Mononuclear cell (primary cell): ENCODE measurements around the gene SLC5A12. TPM values are rescaled to one million over a fixed set of nuclear protein-coding genes. Genes with fewer than 3 reads are reported as not detected.

Experiments used
- H3K27me3 ChIP-seq: 2 replicates; pipeline ENCODE4 v1.6.0; 2011; ENCODE audit warnings: low read length, control low read depth; ENCODE audit not compliant: insufficient read depth
- H3K4me1 ChIP-seq: 2 replicates; pipeline ENCODE4 v1.5.1; 2011; ENCODE audit warnings: mild to moderate bottlenecking, low read length, control low read depth; ENCODE audit not compliant: insufficient read depth
- H3K4me3 ChIP-seq: 2 replicates; pipeline ENCODE4 v1.5.1; 2011; ENCODE audit warnings: mild to moderate bottlenecking, low read length, moderate library complexity
- H3K9me3 ChIP-seq: 2 replicates; pipeline ENCODE4 v1.5.1; 2011; ENCODE audit warnings: low read depth, mild to moderate bottlenecking, control low read depth, low read length
- total RNA-seq: library from RNA; depleted of rRNA; stranded (reverse); fragments of >200 nt; gene quantifications from one replicate; pipeline ENCODE4 v1.2.3, GENCODE V29; 2012

The SLC5A12 gene
- total RNA-seq, 1 donor: not detected

DNA sequence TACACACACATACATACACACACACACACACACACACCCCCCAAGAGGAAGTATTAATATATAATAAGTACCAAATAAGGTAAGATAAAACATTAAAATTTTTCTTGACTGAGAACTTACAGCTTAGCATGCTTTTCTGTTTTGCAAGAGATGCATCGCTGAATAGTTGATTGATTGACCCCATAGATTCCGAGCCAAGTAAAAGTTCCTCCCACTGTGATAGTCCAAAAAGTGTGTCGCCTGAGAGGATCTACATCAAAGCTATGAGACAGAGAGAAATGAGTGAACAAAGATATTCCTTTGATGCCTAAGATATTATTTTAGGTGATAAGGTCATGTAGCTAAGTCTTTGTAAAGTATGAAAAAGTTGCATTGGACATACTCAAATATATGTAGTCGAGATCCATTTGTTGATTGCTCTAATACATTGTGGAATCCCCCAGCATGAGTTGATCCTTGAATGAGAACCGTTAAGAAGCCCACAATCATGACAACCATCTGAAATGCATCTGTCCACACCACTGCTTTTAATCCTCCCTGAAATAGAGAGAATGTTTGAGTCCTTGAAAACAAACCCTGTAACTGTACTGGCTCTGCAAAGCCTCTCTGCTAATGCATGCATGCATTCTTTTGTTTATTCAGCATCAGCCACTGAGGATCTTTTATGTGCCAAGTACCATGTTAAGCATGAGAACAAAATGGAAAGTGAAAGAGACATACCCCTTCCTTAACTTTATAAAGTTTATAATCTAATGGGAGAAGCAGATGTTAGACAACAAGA, 18.3 kb downstream of the SLC5A12 start:
- H3K9me3 ChIP-seq: no peaks in the 10 kb centered on the region
- H3K4me1 ChIP-seq: no peaks in the 10 kb centered on the region
- H3K27me3 ChIP-seq: no peaks in the 10 kb centered on the region
- no peak overlapping the region for H3K4me3 ChIP-seq

DNA sequence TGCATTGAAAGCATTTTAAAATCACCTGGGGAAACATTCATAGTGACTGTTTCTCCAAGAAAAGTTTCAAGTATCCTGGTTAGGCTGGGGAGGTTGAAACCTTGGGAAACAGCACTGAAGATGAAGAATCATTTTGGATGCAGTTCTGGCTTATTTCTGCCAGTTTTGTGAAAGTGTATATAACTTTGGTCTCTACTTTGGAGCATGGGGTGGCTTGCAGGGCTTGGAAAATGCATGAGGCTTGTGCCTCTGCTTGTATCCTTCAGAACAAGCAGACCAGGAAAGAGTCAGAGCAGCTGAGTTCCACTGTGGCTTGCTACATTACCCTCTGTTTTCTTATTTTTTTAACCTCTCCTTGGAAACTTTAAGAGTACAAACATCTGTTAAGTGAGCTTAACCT, 19.5 kb downstream of the SLC5A12 start:
- no peaks in the 10 kb centered on the region for H3K4me1 ChIP-seq
- H3K4me3 ChIP-seq: no peak overlapping the region
- H3K9me3 ChIP-seq: no peaks in the 10 kb centered on the region
- H3K27me3 ChIP-seq: no peaks in the 10 kb centered on the region

DNA sequence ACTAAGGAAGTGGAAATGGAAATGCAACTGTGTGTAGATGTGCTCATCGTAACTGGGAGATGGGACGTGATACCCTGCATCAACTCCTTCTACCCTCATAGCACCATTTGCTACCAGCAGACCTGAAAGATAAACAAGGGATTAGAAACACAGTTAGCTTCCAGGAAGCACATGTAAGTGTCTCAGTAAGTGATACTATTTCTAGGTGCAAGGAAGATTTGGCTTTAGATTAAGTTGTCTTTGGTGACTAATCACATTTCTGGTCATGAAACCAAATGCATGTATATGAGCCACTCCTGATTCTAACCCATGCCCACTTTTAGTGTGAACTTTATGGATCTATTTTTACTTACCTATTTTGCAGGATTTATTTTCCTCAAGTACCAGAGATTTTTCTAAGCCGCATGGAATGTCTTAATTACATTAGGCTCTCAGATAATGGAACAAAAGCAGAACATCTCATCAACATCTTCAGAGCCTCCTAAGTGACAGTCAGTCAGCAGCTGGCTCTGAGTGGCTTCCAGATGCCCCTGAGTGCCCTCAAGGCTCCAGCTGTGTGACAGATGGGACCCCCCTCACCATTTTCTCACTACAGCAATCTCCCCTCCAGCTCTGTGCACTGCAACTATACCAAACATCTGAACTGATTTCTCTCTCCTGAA, 21.2 kb downstream of the SLC5A12 start:
- Histone ChIP-seq H3K4me1 (no peaks in the 10 kb centered on the region), H3K4me3 (no peak overlapping the region), H3K9me3 (no peaks in the 10 kb centered on the region), H3K27me3 (no peaks in the 10 kb centered on the region)

DNA sequence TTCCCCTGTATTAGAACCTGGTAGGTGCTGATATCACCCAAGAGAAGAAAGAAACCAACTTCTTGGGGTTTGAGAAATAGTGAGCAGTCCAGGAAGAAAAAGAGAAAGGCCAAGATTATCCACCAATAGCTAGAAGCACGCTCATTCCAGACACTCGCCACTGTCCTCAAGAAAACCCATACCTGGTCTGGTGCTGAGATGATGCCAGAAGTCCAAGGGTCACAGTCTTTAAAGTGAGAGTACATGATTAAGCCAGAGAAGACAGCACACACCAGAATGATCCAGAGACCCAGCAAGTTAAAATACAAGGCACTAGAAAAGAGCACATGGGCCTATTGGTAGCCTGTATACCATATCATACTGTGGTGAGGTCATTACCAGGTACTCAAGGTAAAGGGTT, 23.6 kb downstream of the SLC5A12 start:
- Histone ChIP-seq H3K9me3 (no peaks in the 10 kb centered on the region), H3K4me1 (no peaks in the 10 kb centered on the region), H3K27me3 (no peaks in the 10 kb centered on the region), H3K4me3 (no peak overlapping the region)

DNA sequence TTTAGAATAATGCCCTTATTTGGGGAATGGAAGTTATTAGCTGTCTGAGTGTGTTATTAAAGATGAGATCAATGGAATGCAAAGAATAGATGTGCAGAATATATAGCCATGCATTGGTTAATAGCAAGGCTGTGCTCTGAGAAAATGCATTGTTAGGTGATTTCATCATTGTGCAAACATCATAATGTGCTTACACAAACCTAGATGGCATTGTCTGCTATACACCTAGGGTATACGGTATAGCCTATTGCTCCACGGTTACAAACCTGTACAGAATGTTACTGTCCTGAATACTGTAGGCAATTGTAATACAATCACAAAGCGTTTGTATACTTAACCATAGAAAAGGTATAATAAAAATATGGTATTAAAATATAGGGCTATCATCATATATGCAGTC, 25.5 kb downstream of the SLC5A12 start:
- no peaks in the 10 kb centered on the region for H3K4me1 ChIP-seq
- no peaks in the 10 kb centered on the region for H3K27me3 ChIP-seq
- H3K9me3 ChIP-seq: no peaks in the 10 kb centered on the region
- H3K4me3 ChIP-seq: no peak overlapping the region

DNA sequence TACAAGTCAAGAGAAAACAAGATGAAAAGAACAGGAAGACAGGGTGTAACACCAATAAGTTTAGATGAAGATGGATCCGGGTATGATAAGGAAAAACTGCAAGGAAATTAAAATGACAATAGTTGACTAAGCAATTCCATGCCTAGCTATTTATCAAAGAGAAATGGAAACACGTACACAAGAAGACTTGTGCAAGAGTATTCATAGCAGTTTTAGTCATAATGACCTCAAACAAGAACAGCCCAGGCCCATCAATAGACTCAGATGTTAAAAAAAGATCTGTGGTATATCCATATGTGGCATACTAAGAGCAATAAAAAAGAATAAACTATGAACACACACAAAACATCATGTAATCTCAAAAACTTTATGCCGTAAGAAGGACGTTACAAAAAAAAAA, 33.2 kb downstream of the SLC5A12 start:
- Histone ChIP-seq H3K4me3 (no peak overlapping the region), H3K4me1 (no peaks in the 10 kb centered on the region), H3K9me3 (no peaks in the 10 kb centered on the region), H3K27me3 (no peaks in the 10 kb centered on the region)

DNA sequence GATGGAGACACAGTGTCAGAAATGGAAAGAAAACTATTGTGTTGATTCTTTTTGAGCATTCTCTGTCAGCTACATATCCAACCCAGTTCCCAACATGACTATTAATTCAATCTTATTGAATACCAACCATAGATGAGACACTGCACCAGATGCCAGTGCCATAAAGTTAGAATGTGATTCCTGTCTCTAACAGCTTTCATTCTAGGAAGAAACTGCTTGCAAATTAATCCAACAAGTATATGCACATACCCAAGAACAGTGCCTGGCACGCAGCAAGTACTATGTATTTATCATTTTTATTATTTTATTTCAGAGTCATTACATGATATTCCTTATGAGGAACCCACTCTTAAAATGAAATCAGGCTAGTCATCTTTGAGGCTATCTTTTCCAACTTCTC, 34.5 kb downstream of the SLC5A12 start:
- no peaks in the 10 kb centered on the region for H3K9me3 ChIP-seq
- H3K4me1 ChIP-seq: no peaks in the 10 kb centered on the region
- no peak overlapping the region for H3K4me3 ChIP-seq
- H3K27me3 ChIP-seq: no peaks in the 10 kb centered on the region

DNA sequence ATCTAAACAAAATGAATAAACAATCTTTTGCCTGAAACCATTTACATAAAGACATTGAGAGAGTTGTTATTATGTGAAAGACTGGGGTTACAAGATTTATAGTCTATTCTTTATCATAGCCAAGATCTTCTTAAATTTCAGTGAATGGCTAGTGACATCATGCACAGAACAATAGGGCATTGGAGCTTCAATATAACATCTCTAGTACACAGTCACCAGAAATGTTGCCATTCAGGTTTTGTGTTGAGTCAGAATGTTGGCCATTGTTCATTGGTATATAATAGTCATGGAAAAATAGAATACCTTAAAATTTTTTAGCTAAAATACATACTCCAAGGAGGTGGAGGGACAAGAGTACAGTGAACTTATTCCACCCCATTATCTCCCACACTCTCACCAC, 44.3 kb downstream of the SLC5A12 start:
- no peak overlapping the region for H3K4me3 ChIP-seq
- no peaks in the 10 kb centered on the region for H3K4me1 ChIP-seq
- no peaks in the 10 kb centered on the region for H3K9me3 ChIP-seq
- no peaks in the 10 kb centered on the region for H3K27me3 ChIP-seq

DNA sequence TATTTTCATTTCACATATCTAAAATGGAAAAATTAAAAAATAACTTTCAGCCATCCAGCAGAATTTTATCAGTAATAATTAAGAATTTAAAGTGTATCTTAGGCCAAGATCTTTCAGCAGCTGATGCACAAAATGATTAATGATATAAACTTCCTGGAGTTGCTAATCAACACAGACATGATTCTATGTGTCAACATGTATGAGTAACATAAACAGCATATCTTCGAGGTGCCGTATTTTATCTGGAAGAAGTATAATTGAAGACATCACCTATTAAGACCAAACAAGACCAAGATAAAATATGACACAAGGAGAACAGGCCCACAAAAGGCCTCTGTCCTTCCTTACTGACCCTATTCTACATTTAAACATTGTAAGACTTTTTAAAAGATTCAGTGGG, 45.2 kb downstream of the SLC5A12 start:
- Histone ChIP-seq H3K4me1 (no peaks in the 10 kb centered on the region), H3K4me3 (no peak overlapping the region), H3K27me3 (no peaks in the 10 kb centered on the region), H3K9me3 (no peaks in the 10 kb centered on the region)

DNA sequence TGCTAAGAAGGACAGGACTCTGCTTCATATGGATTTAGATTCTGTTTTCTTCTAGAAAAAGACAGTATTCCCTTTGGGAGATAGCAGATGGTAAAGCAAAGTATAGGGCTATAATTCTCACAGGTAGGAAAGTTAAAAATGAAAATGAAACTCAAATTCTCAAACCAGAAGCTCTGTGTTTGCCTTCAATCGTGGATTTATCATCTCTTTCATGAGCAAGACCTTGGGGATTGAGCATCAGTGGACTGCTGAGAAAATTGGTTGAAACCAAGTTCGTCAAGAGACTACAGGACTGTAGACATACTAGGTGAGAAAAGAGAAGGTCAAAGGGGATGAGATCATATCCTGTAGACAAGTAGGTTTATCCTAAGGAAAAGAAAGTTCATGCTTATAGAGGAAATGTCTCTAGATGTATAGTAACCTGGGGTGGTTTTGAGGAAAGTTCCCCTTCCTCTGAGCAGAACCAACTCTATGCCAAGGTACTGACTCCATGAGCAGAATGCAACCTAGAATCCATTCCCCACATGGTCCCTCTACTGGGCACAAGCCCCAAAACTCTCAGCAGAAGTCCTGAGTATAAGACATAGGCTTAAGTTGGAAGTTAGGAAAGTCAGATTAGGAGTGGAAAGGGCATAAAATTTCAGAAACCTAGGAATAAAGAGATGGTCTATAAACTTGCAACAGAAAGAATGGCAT, 46.5 kb downstream of the SLC5A12 start:
- Histone ChIP-seq H3K4me1 (no peaks in the 10 kb centered on the region), H3K4me3 (no peak overlapping the region), H3K27me3 (no peaks in the 10 kb centered on the region), H3K9me3 (no peaks in the 10 kb centered on the region)

DNA sequence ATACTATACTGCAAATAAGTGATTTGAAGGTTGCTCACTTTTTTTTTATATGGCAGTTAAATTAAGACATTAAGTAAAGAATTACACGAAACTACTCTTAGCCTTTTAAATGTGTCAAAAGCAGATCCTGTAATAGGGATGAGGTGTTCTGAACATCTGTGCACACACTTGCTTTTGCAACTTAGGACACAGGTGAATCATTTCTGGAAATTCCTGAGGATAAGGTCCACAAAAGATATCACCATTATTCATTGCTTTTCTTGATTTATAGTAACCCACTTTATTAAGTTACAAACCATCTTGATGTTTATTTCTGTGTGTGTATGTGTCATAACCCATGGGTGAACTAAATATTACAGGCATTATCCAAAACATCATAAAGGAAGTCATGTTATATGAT, 55.9 kb downstream of the SLC5A12 start:
- H3K27me3 ChIP-seq: no peaks in the 10 kb centered on the region
- H3K4me3 ChIP-seq: no peak overlapping the region
- H3K4me1 ChIP-seq: no peaks in the 10 kb centered on the region
- no peaks in the 10 kb centered on the region for H3K9me3 ChIP-seq

DNA sequence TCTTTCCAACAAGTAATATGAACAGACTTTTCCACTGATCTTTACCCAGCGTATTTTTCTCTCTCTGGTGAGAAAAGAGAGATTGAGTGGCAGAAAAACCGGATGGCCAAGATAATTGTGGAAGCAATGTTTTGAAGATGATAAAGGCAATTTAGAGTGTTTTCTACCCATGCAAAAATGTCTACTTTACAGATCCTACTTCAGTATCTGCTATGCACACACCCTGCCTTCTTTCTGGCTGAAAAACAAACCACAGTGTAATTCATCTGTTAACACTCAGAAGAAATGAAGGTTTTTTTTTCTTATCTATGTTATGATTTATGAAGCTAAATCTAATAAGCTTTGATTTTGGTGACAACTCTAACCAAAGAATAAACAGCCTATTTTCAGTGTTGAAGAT, 56.8 kb downstream of the SLC5A12 start:
- Histone ChIP-seq H3K27me3 (no peaks in the 10 kb centered on the region), H3K4me3 (no peak overlapping the region), H3K9me3 (no peaks in the 10 kb centered on the region), H3K4me1 (no peaks in the 10 kb centered on the region)

DNA sequence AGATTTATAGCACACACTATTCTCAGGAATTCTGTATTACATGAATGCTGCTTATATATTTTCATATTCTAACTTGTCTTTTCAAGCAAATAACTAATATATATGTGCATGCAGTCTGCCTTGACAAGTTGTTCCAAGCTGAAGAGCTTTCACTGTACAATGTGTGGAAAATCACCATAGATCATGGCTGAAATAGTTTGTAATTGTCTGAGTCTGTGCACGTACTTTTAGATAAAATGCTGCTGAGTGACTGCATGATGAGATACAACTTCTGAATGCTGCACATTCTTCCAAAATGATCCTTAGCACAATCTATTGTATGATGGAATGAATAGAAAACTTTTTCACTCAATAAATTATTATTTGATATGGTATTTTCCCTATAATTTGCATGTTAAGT, 58.9 kb downstream of the SLC5A12 start:
- Histone ChIP-seq H3K4me3 (no peak overlapping the region), H3K27me3 (no peaks in the 10 kb centered on the region), H3K4me1 (no peaks in the 10 kb centered on the region), H3K9me3 (no peaks in the 10 kb centered on the region)

DNA sequence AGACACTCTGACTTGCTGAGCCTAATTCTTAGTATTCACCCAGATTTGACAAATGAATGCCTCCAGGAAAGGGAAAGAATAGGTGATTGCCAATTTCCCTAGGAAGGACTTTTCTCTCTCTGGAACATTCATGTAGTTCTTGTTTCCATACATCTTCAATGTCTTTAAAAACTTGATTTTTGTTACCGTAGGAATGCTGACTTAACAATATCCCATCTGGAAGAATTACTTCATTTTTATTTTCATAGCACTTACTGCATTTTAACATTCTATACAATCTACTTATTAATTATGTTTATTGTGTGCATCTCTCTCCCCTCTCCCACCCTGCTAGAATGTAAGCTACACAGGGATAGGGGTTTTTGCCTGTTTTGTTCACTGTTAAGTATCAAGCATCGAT, 66.6 kb downstream of the SLC5A12 start:
- no peaks in the 10 kb centered on the region for H3K4me1 ChIP-seq
- no peaks in the 10 kb centered on the region for H3K27me3 ChIP-seq
- H3K4me3 ChIP-seq: no peak overlapping the region
- no peaks in the 10 kb centered on the region for H3K9me3 ChIP-seq

DNA sequence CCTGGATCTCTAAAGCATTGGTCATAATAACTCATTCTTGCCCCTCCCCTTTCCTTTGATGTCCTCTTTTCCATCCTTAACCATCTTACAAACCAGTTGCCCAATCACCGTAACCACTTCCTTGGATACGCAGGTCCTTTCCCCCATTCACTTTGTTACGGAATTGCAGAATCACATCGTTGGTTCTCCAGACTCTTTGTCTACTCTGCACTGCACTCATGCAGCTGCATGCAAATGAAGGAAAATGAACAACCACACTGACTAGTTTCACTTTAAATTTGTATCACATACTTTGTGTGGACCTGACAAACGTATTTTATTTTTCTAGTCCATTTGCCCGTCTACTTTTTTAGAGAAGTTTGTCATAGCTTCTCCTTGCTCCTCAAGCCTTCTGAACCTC, 69.9 kb downstream of the SLC5A12 start:
- Histone ChIP-seq H3K27me3 (peaks cover 3% of the 10 kb centered on the region), H3K4me1 (no peaks in the 10 kb centered on the region), H3K4me3 (no peak overlapping the region), H3K9me3 (no peaks in the 10 kb centered on the region)
